H1 (cell line): ENCODE data around the gene OCRL.

Experiments used
- CHD2 ChIP-seq: IDR thresholded peaks from 2 replicates; pipeline ENCODE4 v1.6.1; 2012; ENCODE audit warnings: low read length, improper control_type of control experiment
- EGR1 ChIP-seq: IDR thresholded peaks from 2 replicates; pipeline ENCODE4 v1.6.1; 2011; ENCODE audit warnings: low read depth, low read length, borderline replicate concordance
- EP300 ChIP-seq, 2 experiments: IDR thresholded peaks; 1 replicate in 1 of 2; 2 replicates in 1 of 2; pipeline ENCODE4 v1.6.1; 2011 to 2012; ENCODE audit warnings: low read depth in 2 of 2, low read length in 2 of 2, mild to moderate bottlenecking in 2 of 2, borderline replicate concordance in 1 of 2, inconsistent platforms in 1 of 2, moderate library complexity in 1 of 2
- POLR2A ChIP-seq, 2 experiments: IDR thresholded peaks; 1 replicate in 1 of 2; 2 replicates in 1 of 2; pipeline ENCODE4 v1.6.1; 2011; ENCODE audit warnings: low read depth in 2 of 2, low read length in 2 of 2, mild to moderate bottlenecking in 2 of 2; ENCODE audit errors: control extremely low read depth in 1 of 2
- POLR2AphosphoS5 ChIP-seq: IDR thresholded peaks from 2 replicates; pipeline ENCODE4 v1.6.1; 2011; ENCODE audit warnings: low read depth, low read length
- TF ChIP-seq, protein P1 (sequence below), 3 experiments: IDR thresholded peaks; 1 replicate in 2 of 3; 2 replicates in 1 of 3; pipeline versions ENCODE4 v1.5.1 to v1.6.1; 2011; ENCODE audit warnings: low read length in 3 of 3, mild to moderate bottlenecking in 3 of 3, inconsistent platforms in 2 of 3, low read depth in 1 of 3, moderate library complexity in 1 of 3; ENCODE audit not compliant: insufficient read depth in 1 of 3; ENCODE audit errors: control extremely low read depth in 1 of 3

DNA sequence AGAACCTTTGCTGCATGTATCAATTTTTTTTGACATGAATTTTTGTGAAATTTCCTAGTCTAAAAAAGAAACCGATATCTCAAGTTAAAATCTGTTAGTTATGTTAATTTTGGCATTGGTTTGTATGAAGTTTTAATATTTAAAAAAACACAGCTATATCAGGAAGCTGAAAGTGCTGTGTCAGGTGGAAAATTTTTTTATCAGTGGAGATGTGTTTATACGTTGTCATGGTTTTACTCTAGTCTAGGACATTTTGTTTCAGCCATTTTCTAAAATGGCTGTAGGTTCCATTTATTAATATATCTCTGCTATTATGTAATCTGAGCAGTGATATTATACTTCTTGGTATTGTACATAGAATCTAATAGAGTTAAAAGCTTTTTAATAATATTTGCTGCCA lies 34.2 kb downstream of the OCRL start:
- no peak for TF ChIP-seq EGR1
- TF ChIP-seq EP300 (IDR thresholded peaks at IDR 0.05; ENCODE audit: borderline replicate concordance in 1 of 2, low read depth in 2 of 2, low read length in 2 of 2), result no peak
- TF ChIP-seq, protein P1, sequence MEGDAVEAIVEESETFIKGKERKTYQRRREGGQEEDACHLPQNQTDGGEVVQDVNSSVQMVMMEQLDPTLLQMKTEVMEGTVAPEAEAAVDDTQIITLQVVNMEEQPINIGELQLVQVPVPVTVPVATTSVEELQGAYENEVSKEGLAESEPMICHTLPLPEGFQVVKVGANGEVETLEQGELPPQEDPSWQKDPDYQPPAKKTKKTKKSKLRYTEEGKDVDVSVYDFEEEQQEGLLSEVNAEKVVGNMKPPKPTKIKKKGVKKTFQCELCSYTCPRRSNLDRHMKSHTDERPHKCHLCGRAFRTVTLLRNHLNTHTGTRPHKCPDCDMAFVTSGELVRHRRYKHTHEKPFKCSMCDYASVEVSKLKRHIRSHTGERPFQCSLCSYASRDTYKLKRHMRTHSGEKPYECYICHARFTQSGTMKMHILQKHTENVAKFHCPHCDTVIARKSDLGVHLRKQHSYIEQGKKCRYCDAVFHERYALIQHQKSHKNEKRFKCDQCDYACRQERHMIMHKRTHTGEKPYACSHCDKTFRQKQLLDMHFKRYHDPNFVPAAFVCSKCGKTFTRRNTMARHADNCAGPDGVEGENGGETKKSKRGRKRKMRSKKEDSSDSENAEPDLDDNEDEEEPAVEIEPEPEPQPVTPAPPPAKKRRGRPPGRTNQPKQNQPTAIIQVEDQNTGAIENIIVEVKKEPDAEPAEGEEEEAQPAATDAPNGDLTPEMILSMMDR (IDR thresholded peaks at IDR 0.05; ENCODE audit: control extremely low read depth in 1 of 3, insufficient read depth in 1 of 3, low read depth in 1 of 3, low read length in 3 of 3), result no peak
- no peak for TF ChIP-seq POLR2AphosphoS5
- TF ChIP-seq POLR2A (IDR thresholded peaks at IDR 0.05; ENCODE audit: control extremely low read depth in 1 of 2, low read depth in 2 of 2, low read length in 2 of 2), result no peak
- TF ChIP-seq CHD2, result no peak
